Uterus (tissue), 2 donors: ENCODE measurements around the gene RAB11FIP4.

Experiments
- POLR2A ChIP-seq, 2 donors: fragments of 450-650 bp; IDR thresholded peaks; one replicate each; pipeline ENCODE4 v1.6.1; 2016; ENCODE audit warnings: antibody characterized with exemption in 2 of 2, mild to moderate bottlenecking in 1 of 2, moderate library complexity in 1 of 2
- TF ChIP-seq, protein P1 (sequence below), 4 experiments: fragments of 200-600 bp in 2 of 4; fragments of 450-650 bp in 2 of 4; sonication (generic) in 2 of 4; IDR thresholded peaks; one replicate each; pipeline ENCODE4 v1.5.1; 2016 to 2019; ENCODE audit warnings: antibody characterized with exemption in 4 of 4, mild to moderate bottlenecking in 2 of 4, moderate library complexity in 1 of 4

DNA sequence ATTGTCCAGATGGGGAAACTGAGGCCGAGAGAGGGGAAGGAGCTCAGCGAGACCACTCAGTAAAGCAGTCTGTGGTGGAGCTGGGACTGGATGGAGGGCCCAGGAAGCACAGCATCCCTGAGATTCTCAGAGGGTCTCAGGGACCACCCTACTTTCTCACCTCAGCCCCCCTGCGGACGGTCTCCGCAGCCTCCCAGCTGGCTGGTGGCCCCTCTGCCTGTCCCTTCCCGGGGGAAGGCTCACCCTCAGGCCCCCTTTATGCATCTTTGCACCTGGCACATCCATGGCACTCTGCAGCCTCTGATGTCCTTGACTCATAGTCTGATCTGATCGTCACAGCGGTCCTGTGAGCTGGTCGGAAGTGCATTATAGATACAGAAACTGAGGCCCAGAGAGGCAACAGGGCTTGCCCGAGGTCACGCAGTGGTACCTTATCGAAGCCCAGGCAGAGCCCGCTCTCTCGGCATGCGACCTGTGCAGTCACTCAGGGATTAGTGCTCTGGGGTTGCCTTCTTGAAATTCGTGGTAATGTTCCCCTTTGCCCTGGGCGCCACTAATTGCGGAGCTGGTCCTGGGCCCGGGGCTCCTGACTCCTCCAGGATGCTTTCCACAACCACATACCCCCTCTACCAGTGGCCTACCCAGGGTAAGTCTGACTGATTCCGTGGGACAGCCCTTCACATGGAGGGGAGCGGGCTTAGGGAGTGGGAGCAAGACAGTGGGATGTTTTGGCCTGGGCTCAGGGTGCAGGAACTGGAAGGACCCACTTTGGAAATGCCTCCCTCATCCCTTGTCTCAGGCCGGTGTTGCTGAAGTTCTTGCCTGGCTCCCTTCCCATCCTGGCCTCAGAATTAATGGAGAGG, 24.4 kb downstream of the RAB11FIP4 start:
- TF ChIP-seq, protein P1, sequence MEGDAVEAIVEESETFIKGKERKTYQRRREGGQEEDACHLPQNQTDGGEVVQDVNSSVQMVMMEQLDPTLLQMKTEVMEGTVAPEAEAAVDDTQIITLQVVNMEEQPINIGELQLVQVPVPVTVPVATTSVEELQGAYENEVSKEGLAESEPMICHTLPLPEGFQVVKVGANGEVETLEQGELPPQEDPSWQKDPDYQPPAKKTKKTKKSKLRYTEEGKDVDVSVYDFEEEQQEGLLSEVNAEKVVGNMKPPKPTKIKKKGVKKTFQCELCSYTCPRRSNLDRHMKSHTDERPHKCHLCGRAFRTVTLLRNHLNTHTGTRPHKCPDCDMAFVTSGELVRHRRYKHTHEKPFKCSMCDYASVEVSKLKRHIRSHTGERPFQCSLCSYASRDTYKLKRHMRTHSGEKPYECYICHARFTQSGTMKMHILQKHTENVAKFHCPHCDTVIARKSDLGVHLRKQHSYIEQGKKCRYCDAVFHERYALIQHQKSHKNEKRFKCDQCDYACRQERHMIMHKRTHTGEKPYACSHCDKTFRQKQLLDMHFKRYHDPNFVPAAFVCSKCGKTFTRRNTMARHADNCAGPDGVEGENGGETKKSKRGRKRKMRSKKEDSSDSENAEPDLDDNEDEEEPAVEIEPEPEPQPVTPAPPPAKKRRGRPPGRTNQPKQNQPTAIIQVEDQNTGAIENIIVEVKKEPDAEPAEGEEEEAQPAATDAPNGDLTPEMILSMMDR (IDR thresholded peaks at IDR 0.05) = no peak
- no peak for TF ChIP-seq POLR2A (IDR thresholded peaks at IDR 0.05)
